Colonic mucosa (tissue), 4 donors: ENCODE measurements around the gene ANKRD37. TPM values are rescaled to one million over a fixed set of nuclear protein-coding genes. Genes with fewer than 3 reads are reported as not detected.

Experiments used
- DNase-seq: peaks from one replicate; pipeline ENCODE4 v3.0.0-alpha.2; 2020
- H3K27ac ChIP-seq: fragments of 200-600 bp; one replicate; pipeline ENCODE4 v1.8.0; 2021
- H3K27me3 ChIP-seq: fragments of 200-600 bp; one replicate; pipeline ENCODE4 v1.8.0; 2021
- H3K36me3 ChIP-seq: fragments of 200-600 bp; one replicate; pipeline ENCODE4 v1.8.0; 2021
- H3K4me1 ChIP-seq: fragments of 200-600 bp; one replicate; pipeline ENCODE4 v1.8.0; 2021; ENCODE audit warnings: mild to moderate bottlenecking
- H3K4me3 ChIP-seq: fragments of 200-600 bp; one replicate; pipeline ENCODE4 v1.8.0; 2021
- H3K9ac ChIP-seq, 2 donors: one replicate each; pipeline ENCODE4 v1.7.0; 2013; ENCODE audit warnings: control low read depth in 2 of 2, low read depth in 2 of 2, low read length in 2 of 2
- H3K9me3 ChIP-seq: fragments of 200-600 bp; one replicate; pipeline ENCODE4 v1.8.0; 2021
- intact Hi-C: fragments of 100-400 bp; cut with DNase I; formaldehyde crosslinking; loops from one replicate; pipeline ENCODE4 v1.14.1; 2022
- total RNA-seq, 2 donors: library from RNA; stranded (reverse); fragmentation: NEBNext Ultra II Directional in 1 of 2; extraction: Animal tissue kit (Norgen Biotek cat#: 25700) in 1 of 2; gene quantifications; one replicate each; pipeline ENCODE4 v1.2.1, GENCODE V29; 2021
- TF ChIP-seq, protein P1 (sequence below): fragments of 200-600 bp; IDR thresholded peaks from one replicate; pipeline ENCODE4 v1.8.0; 2022; ENCODE audit warnings: antibody characterized with exemption, mild to moderate bottlenecking
- donor health status: healthy.
- donor health status: DM: no; HTN: no; CAD: no.
- donor health status: DM: no; HTN: no; CAD: no.

Gene ANKRD37
- total RNA-seq, 2 donors from 2014 or later = 12.7 to 17.3 TPM

- Histone ChIP-seq H3K27me3 (no peaks in the 10 kb centered on the region), H3K27ac (no peak overlapping the region), H3K9ac (no peak overlapping the region), H3K4me1 (no peaks in the 10 kb centered on the region), H3K4me3 (no peak overlapping the region), H3K9me3 (no peaks in the 10 kb centered on the region), H3K36me3 (no peaks in the 10 kb centered on the region)
- no peak for DNase-seq
- TF ChIP-seq, protein P1, sequence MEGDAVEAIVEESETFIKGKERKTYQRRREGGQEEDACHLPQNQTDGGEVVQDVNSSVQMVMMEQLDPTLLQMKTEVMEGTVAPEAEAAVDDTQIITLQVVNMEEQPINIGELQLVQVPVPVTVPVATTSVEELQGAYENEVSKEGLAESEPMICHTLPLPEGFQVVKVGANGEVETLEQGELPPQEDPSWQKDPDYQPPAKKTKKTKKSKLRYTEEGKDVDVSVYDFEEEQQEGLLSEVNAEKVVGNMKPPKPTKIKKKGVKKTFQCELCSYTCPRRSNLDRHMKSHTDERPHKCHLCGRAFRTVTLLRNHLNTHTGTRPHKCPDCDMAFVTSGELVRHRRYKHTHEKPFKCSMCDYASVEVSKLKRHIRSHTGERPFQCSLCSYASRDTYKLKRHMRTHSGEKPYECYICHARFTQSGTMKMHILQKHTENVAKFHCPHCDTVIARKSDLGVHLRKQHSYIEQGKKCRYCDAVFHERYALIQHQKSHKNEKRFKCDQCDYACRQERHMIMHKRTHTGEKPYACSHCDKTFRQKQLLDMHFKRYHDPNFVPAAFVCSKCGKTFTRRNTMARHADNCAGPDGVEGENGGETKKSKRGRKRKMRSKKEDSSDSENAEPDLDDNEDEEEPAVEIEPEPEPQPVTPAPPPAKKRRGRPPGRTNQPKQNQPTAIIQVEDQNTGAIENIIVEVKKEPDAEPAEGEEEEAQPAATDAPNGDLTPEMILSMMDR = no peak
- intact Hi-C loops = no loop called here
Measured at GRCh38 chr4:185380320-185380719, 16.3 kb upstream of the ANKRD37 start.

DNA sequence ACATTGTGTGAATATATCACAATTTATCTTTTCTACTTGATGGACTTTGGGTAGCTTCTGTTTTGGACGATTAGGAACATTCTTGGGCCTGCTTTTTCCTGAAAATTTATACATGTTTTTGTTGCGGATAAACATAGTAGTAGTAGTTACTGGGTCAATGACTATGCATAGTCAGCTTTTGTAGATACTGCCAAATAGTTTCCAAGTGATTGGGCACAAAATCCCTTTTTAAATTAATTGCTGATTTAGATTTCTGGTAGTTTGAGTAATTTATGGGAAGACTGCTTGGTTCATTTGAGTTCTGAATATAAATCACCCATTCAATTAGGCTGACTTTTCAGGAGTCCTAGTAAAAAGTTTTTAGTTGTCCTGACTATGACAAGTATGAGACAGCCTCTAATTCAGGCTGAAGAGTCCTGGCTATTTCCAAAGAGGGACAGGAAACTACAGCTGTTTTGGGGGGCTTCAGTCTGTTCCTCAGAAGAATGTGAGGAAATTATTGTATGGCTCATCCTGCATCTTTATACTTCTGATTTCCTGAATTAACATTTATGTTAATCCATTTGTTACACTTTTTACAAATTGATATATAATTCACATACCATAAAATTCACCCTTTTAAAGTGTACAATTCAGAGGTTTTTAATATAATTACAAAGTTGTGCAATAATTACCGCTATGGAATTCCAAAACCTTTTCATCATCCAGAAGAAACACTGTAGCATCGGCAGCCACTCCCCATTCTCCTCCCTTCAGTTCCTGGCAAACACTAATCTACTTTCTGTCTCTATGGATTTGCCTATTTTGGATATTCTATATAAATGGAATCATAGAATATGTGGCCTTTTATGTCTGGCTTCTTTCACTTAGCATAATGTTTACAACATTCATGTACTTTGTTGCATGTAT, 15.1 kb upstream of the ANKRD37 start:
- no peaks in the 10 kb centered on the region for H3K4me1 ChIP-seq
- intact Hi-C loops = no loop called here
- no peaks in the 10 kb centered on the region for H3K36me3 ChIP-seq
- no peak for DNase-seq
- TF ChIP-seq, protein P1 = no peak
- no peak overlapping the region for H3K9ac ChIP-seq
- no peaks in the 10 kb centered on the region for H3K9me3 ChIP-seq
- no peaks in the 10 kb centered on the region for H3K27me3 ChIP-seq
- no peak overlapping the region for H3K27ac ChIP-seq
- H3K4me3 ChIP-seq = no peak overlapping the region

DNA sequence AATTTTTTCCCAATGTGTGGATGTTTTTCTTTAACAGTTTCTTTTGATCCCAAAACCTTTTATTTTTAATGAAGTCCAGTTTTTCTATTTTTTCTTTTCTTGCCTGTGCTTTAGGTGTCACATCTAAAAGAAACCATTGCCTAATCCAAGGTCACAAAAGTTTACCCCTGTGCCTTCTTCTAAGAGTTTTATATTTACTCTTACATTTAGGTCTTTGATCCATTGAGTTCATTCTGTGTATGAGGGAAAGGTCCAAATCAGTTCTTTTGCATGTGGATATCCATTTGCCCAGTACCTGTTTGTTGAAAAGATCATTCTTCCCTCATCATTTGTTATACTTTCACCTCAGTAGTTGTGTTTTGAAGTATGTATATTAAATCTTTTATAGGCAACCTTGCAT, 13.9 kb upstream of the ANKRD37 start:
- Histone ChIP-seq H3K36me3 (no peaks in the 10 kb centered on the region), H3K27me3 (no peaks in the 10 kb centered on the region), H3K9ac (no peak overlapping the region), H3K9me3 (no peaks in the 10 kb centered on the region), H3K4me1 (no peaks in the 10 kb centered on the region), H3K4me3 (no peak overlapping the region), H3K27ac (no peak overlapping the region)
- TF ChIP-seq, protein P1 = no peak
- intact Hi-C loops = no loop called here
- no peak for DNase-seq

DNA sequence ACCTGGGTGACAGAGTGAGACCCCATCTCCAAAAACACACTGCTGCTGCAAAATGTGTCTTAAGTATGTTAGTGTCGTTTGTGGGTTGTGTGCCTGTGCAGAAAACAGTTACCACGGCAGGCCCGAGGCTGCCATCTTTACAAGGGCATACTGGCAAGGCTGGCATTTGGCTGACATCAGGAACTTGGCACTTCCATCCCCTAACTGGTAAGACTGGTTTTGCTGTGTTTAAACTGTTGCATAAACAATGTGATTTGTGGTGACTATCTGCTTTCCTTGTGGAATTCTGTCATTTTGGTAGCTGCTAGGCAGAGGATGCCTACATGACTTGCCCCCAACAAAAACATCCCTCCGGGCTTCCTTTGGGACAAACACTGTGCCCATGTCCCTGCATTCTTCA, 13.2 kb upstream of the ANKRD37 start:
- H3K9me3 ChIP-seq = no peaks in the 10 kb centered on the region
- H3K27ac ChIP-seq = no peak overlapping the region
- no peaks in the 10 kb centered on the region for H3K27me3 ChIP-seq
- peak; percentile 56 for DNase-seq
- peak overlapping the region in 1 of 2 donors; percentile 6 for H3K9ac ChIP-seq
- no peaks in the 10 kb centered on the region for H3K4me1 ChIP-seq
- TF ChIP-seq, protein P1 = no peak
- no peak overlapping the region for H3K4me3 ChIP-seq
- intact Hi-C loops = no loop called here
- no peaks in the 10 kb centered on the region for H3K36me3 ChIP-seq

DNA sequence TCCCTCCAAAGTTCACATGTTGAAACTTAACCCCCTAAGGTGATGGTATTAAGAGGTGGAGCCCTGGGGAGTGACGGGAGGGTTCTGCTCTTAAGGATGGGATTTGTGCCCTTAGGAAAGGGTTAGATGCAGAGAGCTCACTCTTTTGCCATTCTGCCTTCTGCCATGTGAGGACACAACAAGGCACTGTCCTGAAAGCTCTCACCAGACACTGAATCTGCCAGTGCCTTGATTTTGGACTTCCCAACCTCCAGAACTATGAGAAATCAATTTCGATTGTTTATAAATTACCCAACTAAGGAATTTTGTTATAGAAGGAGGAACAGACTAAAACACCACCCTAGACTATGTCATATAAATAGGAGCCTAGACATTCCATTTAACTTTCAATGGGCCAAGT, 12.6 kb upstream of the ANKRD37 start:
- H3K9ac ChIP-seq = peak overlapping the region in 1 of 2 donors; percentile 6
- no peaks in the 10 kb centered on the region for H3K4me1 ChIP-seq
- no peak overlapping the region for H3K4me3 ChIP-seq
- no peak overlapping the region for H3K27ac ChIP-seq
- no peaks in the 10 kb centered on the region for H3K9me3 ChIP-seq
- H3K27me3 ChIP-seq = no peaks in the 10 kb centered on the region
- no peaks in the 10 kb centered on the region for H3K36me3 ChIP-seq
- DNase-seq = no peak
- TF ChIP-seq, protein P1 = no peak
- intact Hi-C loops = no loop called here
